ENCODE results near the gene SKAP1. TPM values are rescaled to one million over a fixed set of nuclear protein-coding genes. Genes with fewer than 3 reads are reported as not detected.
"Not testable (repeated sequence)": the region's sequence is repeated elsewhere in the genome, so short reads cannot be mapped to it uniquely, and the experiment has no call there.

Gene SKAP1
- total and polyA plus RNA-seq, 7 donors: 0.09 to 1.0 (median 0.42) TPM; not detected in 2

- no peak for TF ChIP-seq CTCF (IDR thresholded peaks at IDR 0.05)
- no peaks in the 10 kb centered on the region for H3K4me1 ChIP-seq
- 20 to 24% (median 22%) methylated on average over 1 of the region's 1 CpG for WGBS, 3 donors
- ATAC-seq (no peak), DNase-seq (no peak)
- intact Hi-C loops (cut with DNase I): no loop called here
- no peaks in the 10 kb centered on the region for H3K36me3 ChIP-seq (ENCODE audit: insufficient read depth in 1 of 2, low read depth in 1 of 2)
- no peak overlapping the region for H3K4me3 ChIP-seq
- no peak overlapping the region for H3K27ac ChIP-seq
- H3K27me3 ChIP-seq (ENCODE audit: insufficient read depth in 3 of 3, low read length in 2 of 3): peaks cover 0 to 33% (median 14%) of the 10 kb centered on the region in 3 donors
- no peaks in the 10 kb centered on the region for H3K9me3 ChIP-seq
These were observed 66.9 kb downstream of the SKAP1 start for GRCh38 chr17:48363161-48363560.

- not testable (repeated sequence) for H3K27ac ChIP-seq; H3K4me3 ChIP-seq; ATAC-seq; H3K9me3 ChIP-seq; H3K4me1 ChIP-seq; DNase-seq; H3K36me3 ChIP-seq (ENCODE audit: insufficient read depth in 1 of 2, low read depth in 1 of 2)
- WGBS, 3 donors: 78 to 82% (median 81%) methylated on average over 11 of the region's 11 CpGs
- intact Hi-C loops (cut with DNase I): loop anchor here in 1 of 2 donors (2.0 kb wide), 1 partner anchor 24 kb away; no protein-coding TSS in a partner anchor
- H3K27me3 ChIP-seq (ENCODE audit: insufficient read depth in 3 of 3, low read length in 2 of 3): peaks cover 0 to 26% (median 7%) of the 10 kb centered on the region in 3 donors
These were observed 69.0 kb downstream of the SKAP1 start for GRCh38 chr17:48360861-48361633.

GRCh38 chr17:48357779-48358602 is 72.0 kb downstream of the SKAP1 start:
- no peaks in the 10 kb centered on the region for H3K36me3 ChIP-seq (ENCODE audit: insufficient read depth in 1 of 2, low read depth in 1 of 2)
- intact Hi-C loops (cut with DNase I): loop anchor here in 1 of 2 donors (10.0 kb wide), 1 partner anchor 97 kb away; no protein-coding TSS in a partner anchor
- WGBS, 3 donors: 51 to 63% (median 56%) methylated on average over 1 of the region's 1 CpG

GRCh38 chr17:48356866-48357265 is 73.1 kb downstream of the SKAP1 start:
- intact Hi-C loops (cut with DNase I): loop anchor here in 1 of 2 donors (10.0 kb wide), 1 partner anchor 98 kb away; no protein-coding TSS in a partner anchor
- H3K27ac ChIP-seq: no peak overlapping the region
- H3K36me3 ChIP-seq (ENCODE audit: insufficient read depth in 1 of 2, low read depth in 1 of 2): no peaks in the 10 kb centered on the region
- ATAC-seq: no peak
- H3K4me3 ChIP-seq: no peak overlapping the region
- DNase-seq: no peak
- WGBS, 3 donors: 79 to 85% (median 80%) methylated on average over 2 of the region's 2 CpGs
- TF ChIP-seq CTCF (IDR thresholded peaks at IDR 0.05): no peak
- peaks cover 0 to 14% (median 7%) of the 10 kb centered on the region in 3 donors for H3K27me3 ChIP-seq (ENCODE audit: insufficient read depth in 3 of 3, low read length in 2 of 3)
- H3K9me3 ChIP-seq: no peaks in the 10 kb centered on the region
- H3K4me1 ChIP-seq: no peaks in the 10 kb centered on the region

More at GRCh38 chr17:48357779-48358602, 72.0 kb downstream of the SKAP1 start:
- Histone ChIP-seq H3K27me3 (ENCODE audit: insufficient read depth in 3 of 3, low read length in 2 of 3) (peaks cover 0 to 19% (median 7%) of the 10 kb centered on the region in 3 donors), H3K4me1 (no peaks in the 10 kb centered on the region), H3K27ac (no peak overlapping the region), H3K9me3 (no peaks in the 10 kb centered on the region), H3K4me3 (no peak overlapping the region)
- no peak for ATAC-seq
- no peak for TF ChIP-seq CTCF (IDR thresholded peaks at IDR 0.05)
- DNase-seq: no peak

GRCh38 chr17:48352630-48353029 is 77.4 kb downstream of the SKAP1 start:
- H3K9me3 ChIP-seq: no peaks in the 10 kb centered on the region
- intact Hi-C loops (cut with DNase I): loop anchor here in 1 of 2 donors (5.0 to 10.0 kb wide), 2 partner anchors 102 to 265 kb away; partner anchors contain the start of gene HOXB8
- DNase-seq (no peak), ATAC-seq (no peak)
- H3K27me3 ChIP-seq (ENCODE audit: insufficient read depth in 3 of 3, low read length in 2 of 3): peaks cover 2 to 10% (median 5%) of the 10 kb centered on the region in 3 donors
- no peaks in the 10 kb centered on the region for H3K4me1 ChIP-seq
- no peak overlapping the region for H3K27ac ChIP-seq
- H3K4me3 ChIP-seq: no peak overlapping the region
- H3K36me3 ChIP-seq (ENCODE audit: insufficient read depth in 1 of 2, low read depth in 1 of 2): no peaks in the 10 kb centered on the region
- TF ChIP-seq CTCF (IDR thresholded peaks at IDR 0.05): no peak
